HEK293 (cell line): ENCODE data around the gene AARSD1.

Source experiments
- BCL6B ChIP-seq: fragments of 450-650 bp; formaldehyde crosslinking; IDR thresholded peaks from 2 replicates; pipeline ENCODE4 v1.5.1; 2017; ENCODE audit warnings: missing biosample characterization, missing genetic modification characterization
- GLIS1 ChIP-seq: fragments of 450-650 bp; formaldehyde crosslinking; IDR thresholded peaks from 2 replicates; pipeline ENCODE4 v1.5.1; 2016; ENCODE audit warnings: missing biosample characterization, missing genetic modification characterization
- HOXA7 ChIP-seq: sonication (generic); formaldehyde crosslinking; IDR thresholded peaks from 2 replicates; pipeline ENCODE4 v1.8.1; 2022; ENCODE audit warnings: missing genetic modification reagents, borderline replicate concordance
- KLF1 ChIP-seq: fragments of 450-650 bp; formaldehyde crosslinking; IDR thresholded peaks from 2 replicates; pipeline ENCODE4 v1.5.1; 2016; ENCODE audit warnings: missing biosample characterization, missing genetic modification characterization
- KLF17 ChIP-seq: fragments of 450-650 bp; formaldehyde crosslinking; IDR thresholded peaks from 2 replicates; pipeline ENCODE4 v1.5.1; 2016; ENCODE audit warnings: missing biosample characterization, missing genetic modification characterization
- OSR2 ChIP-seq: fragments of 450-650 bp; formaldehyde crosslinking; IDR thresholded peaks from 2 replicates; pipeline ENCODE4 v1.5.1; 2016; ENCODE audit warnings: missing biosample characterization, missing genetic modification characterization
- PATZ1 ChIP-seq: fragments of 450-650 bp; formaldehyde crosslinking; IDR thresholded peaks from 2 replicates; pipeline ENCODE4 v1.5.1; 2016; ENCODE audit warnings: missing biosample characterization, missing genetic modification characterization
- PRDM10 ChIP-seq: fragments of 450-650 bp; formaldehyde crosslinking; IDR thresholded peaks from 2 replicates; pipeline ENCODE4 v1.5.1; 2016; ENCODE audit warnings: missing biosample characterization, missing genetic modification characterization
- REPIN1 ChIP-seq: fragments of 450-650 bp; formaldehyde crosslinking; IDR thresholded peaks from 2 replicates; pipeline ENCODE4 v1.5.1; 2017; ENCODE audit warnings: missing biosample characterization, missing genetic modification characterization, low read depth
- SCRT1 ChIP-seq: fragments of 450-650 bp; formaldehyde crosslinking; IDR thresholded peaks from 2 replicates; pipeline ENCODE4 v1.5.1; 2016; ENCODE audit warnings: missing biosample characterization, missing genetic modification characterization, borderline replicate concordance
- SCRT2 ChIP-seq: fragments of 450-650 bp; formaldehyde crosslinking; IDR thresholded peaks from 2 replicates; pipeline ENCODE4 v1.5.1; 2016; ENCODE audit warnings: missing biosample characterization, missing genetic modification characterization
- TCF7L2 ChIP-seq: IDR thresholded peaks from 2 replicates; pipeline ENCODE4 v1.6.1; 2011; ENCODE audit warnings: low read depth, mild to moderate bottlenecking, inconsistent platforms, low read length, moderate library complexity, borderline replicate concordance
- TRIM28 ChIP-seq: IDR thresholded peaks from 2 replicates; pipeline ENCODE4 v1.6.1; 2011; ENCODE audit warnings: low read length, control low read depth, borderline replicate concordance
- YY2 ChIP-seq: fragments of 450-650 bp; formaldehyde crosslinking; IDR thresholded peaks from 2 replicates; pipeline ENCODE4 v1.5.1; 2016; ENCODE audit warnings: missing biosample characterization, missing genetic modification characterization
- ZBTB11 ChIP-seq: fragments of 450-650 bp; formaldehyde crosslinking; conservative IDR thresholded peaks from 2 replicates; pipeline ENCODE4 v1.5.1; 2016; ENCODE audit warnings: low read depth, missing biosample characterization, missing genetic modification characterization
- ZBTB20 ChIP-seq: fragments of 450-650 bp; formaldehyde crosslinking; IDR thresholded peaks from 2 replicates; pipeline ENCODE4 v1.5.1; 2016; ENCODE audit warnings: missing biosample characterization, missing genetic modification characterization
- ZBTB44 ChIP-seq: fragments of 450-650 bp; IDR thresholded peaks from 2 replicates; pipeline ENCODE4 v1.5.1; 2018; ENCODE audit warnings: missing biosample characterization, mild to moderate bottlenecking, missing genetic modification characterization
- ZNF10 ChIP-seq: fragments of 450-650 bp; formaldehyde crosslinking; IDR thresholded peaks from 2 replicates; pipeline ENCODE4 v1.5.1; 2017; ENCODE audit warnings: missing biosample characterization, missing genetic modification characterization
- ZNF366 ChIP-seq: fragments of 450-650 bp; formaldehyde crosslinking; conservative IDR thresholded peaks from 2 replicates; pipeline ENCODE4 v1.5.1; 2016; ENCODE audit warnings: missing biosample characterization, missing genetic modification characterization
- ZNF423 ChIP-seq: fragments of 450-650 bp; formaldehyde crosslinking; IDR thresholded peaks from 2 replicates; pipeline ENCODE4 v1.5.1; 2016; ENCODE audit warnings: missing biosample characterization, missing genetic modification characterization
- ZNF449 ChIP-seq: fragments of 450-650 bp; formaldehyde crosslinking; IDR thresholded peaks from 2 replicates; pipeline ENCODE4 v1.5.1; 2017; ENCODE audit warnings: missing biosample characterization, mild to moderate bottlenecking, missing genetic modification characterization, moderate library complexity
- ZNF549 ChIP-seq: fragments of 450-650 bp; IDR thresholded peaks from 2 replicates; pipeline ENCODE4 v1.5.1; 2018; ENCODE audit warnings: missing biosample characterization, missing genetic modification characterization, mild to moderate bottlenecking, inconsistent platforms, moderate library complexity
- ZNF561 ChIP-seq: fragments of 450-650 bp; IDR thresholded peaks from 2 replicates; pipeline ENCODE4 v1.5.1; 2018; ENCODE audit warnings: missing biosample characterization, missing genetic modification characterization, borderline replicate concordance
- ZNF654 ChIP-seq: fragments of 450-650 bp; formaldehyde crosslinking; IDR thresholded peaks from 2 replicates; pipeline ENCODE4 v1.5.1; 2016; ENCODE audit warnings: low read depth, missing biosample characterization, missing genetic modification characterization

The AARSD1 gene

GRCh38 chr17:42979511-42980273 is 15.4 kb upstream of the AARSD1 start, which contains the start of gene PTGES3L (continued):
- peak; percentile 88 for TF ChIP-seq ZBTB11 (tag by site-specific recombination)
- TF ChIP-seq YY2 (tag by site-specific recombination): no peak
- peak; percentile 78 for TF ChIP-seq GLIS1 (tag by site-specific recombination)
- no peak for TF ChIP-seq ZBTB44
- TF ChIP-seq KLF1 (tag by site-specific recombination): peak; percentile 53; the same call in 1 of the 2 replicates
- no peak for TF ChIP-seq REPIN1 (tag by site-specific recombination)
- TF ChIP-seq TRIM28: 0 out of 2 replicates have a peak, but pooled peaks have one; percentile 22
- no peak for TF ChIP-seq ZNF549 (tag by site-specific recombination)
- TF ChIP-seq ZNF449: no peak
- TF ChIP-seq TCF7L2: no peak
- peak; percentile 26 for TF ChIP-seq KLF17 (tag by site-specific recombination)
- TF ChIP-seq OSR2 (tag by site-specific recombination): peak; percentile 34; the same call in 1 of the 2 replicates
- TF ChIP-seq ZNF10 (tag by site-specific recombination): no peak
- TF ChIP-seq ZNF366 (tag by site-specific recombination): 0 out of 2 replicates have a peak, but pooled peaks have one; percentile 47
- 0 out of 2 replicates have a peak, but pooled peaks have one; percentile 46 for TF ChIP-seq ZNF423 (tag by site-specific recombination)
- TF ChIP-seq PATZ1 (tag by site-specific recombination): no peak; the same call in 1 of the 2 replicates
- TF ChIP-seq ZNF654 (tag by site-specific recombination): no peak
- TF ChIP-seq ZBTB20 (tag by site-specific recombination): peak; percentile 72
- TF ChIP-seq HOXA7: no peak
- TF ChIP-seq SCRT2 (tag by site-specific recombination): no peak
- TF ChIP-seq SCRT1 (tag by site-specific recombination): no peak
- TF ChIP-seq PRDM10 (tag by site-specific recombination): peak; percentile 65
- TF ChIP-seq ZNF561 (tag by site-specific recombination): peak; percentile 50; the same call in 1 of the 2 replicates
- no peak for TF ChIP-seq BCL6B (tag by site-specific recombination)
